ENCODE data around the gene GALNT12.

- no peak for TF ChIP-seq POLR2A (IDR thresholded peaks at IDR 0.05; ENCODE audit: low read depth, low read length)
- no peak for TF ChIP-seq POLR2AphosphoS5 (IDR thresholded peaks at IDR 0.05; ENCODE audit: low read depth, low read length)
- TF ChIP-seq TAF1 (IDR thresholded peaks at IDR 0.05; ENCODE audit: low read depth, low read length) = no peak
Observed at GRCh38 chr9:98846879-98847278, 39.4 kb downstream of the GALNT12 start.
